ENCODE results near the gene FGFBP3. TPM values are rescaled to one million over a fixed set of nuclear protein-coding genes. Genes with fewer than 3 reads are reported as not detected.

FGFBP3 gene
- total and polyA plus RNA-seq, 2 of the 13 experiments (the other 11 are each of a cell fraction or from before 2014, with no cell fraction given) = 0.50 to 2.0 TPM

GRCh38 chr10:91923371-91924211, 14.3 kb upstream of the FGFBP3 start, which contains the start of gene BTAF1 (continued):
- TF ChIP-seq MTA1 (CRISPR knock-in tag; IDR thresholded peaks at IDR 0.05; ENCODE audit: borderline replicate concordance) (peak; percentile 88; the same call in 1 of the 2 replicates), KDM4B (CRISPR knock-in tag; IDR thresholded peaks at IDR 0.05) (no peak), ZNF879 (CRISPR knock-in tag; IDR thresholded peaks at IDR 0.05) (no peak), ZNF362 (CRISPR knock-in tag; IDR thresholded peaks at IDR 0.05; ENCODE audit: borderline replicate concordance) (0 out of 2 replicates have a peak, but pooled peaks have one; percentile 16), NFRKB (IDR thresholded peaks at IDR 0.05) (no peak), CBX1 (IDR thresholded peaks at IDR 0.05; ENCODE audit: low read depth) (peak; percentile 88), ZNF180 (CRISPR knock-in tag; IDR thresholded peaks at IDR 0.05; ENCODE audit: borderline replicate concordance, low read depth) (no peak), FLYWCH1 (CRISPR knock-in tag; IDR thresholded peaks at IDR 0.05) (no peak), NFKB2 (CRISPR knock-in tag; IDR thresholded peaks at IDR 0.05; ENCODE audit: borderline replicate concordance) (peak; percentile 77; the same call in 1 of the 2 replicates), ATF7-NPFF (CRISPR knock-in tag; IDR thresholded peaks at IDR 0.05; ENCODE audit: low read depth) (peak; percentile 86), CEBPG (CRISPR knock-in tag; IDR thresholded peaks at IDR 0.05) (peak; percentile 58; the same call in 1 of the 2 replicates), ZNF12 (CRISPR knock-in tag; IDR thresholded peaks at IDR 0.05) (peak; percentile 32; the same call in 1 of the 2 replicates), FOXO4 (CRISPR knock-in tag; conservative IDR thresholded peaks at IDR 0.05) (no peak), ZNF597 (CRISPR knock-in tag; IDR thresholded peaks at IDR 0.05) (no peak), ATF7 (IDR thresholded peaks at IDR 0.05) (no peak), ATF7 (CRISPR knock-in tag; IDR thresholded peaks at IDR 0.05) (peak; percentile 94; the same call in 1 of the 2 replicates), ZBTB49 (CRISPR knock-in tag; IDR thresholded peaks at IDR 0.05; ENCODE audit: borderline replicate concordance) (no peak), ZNF235 (CRISPR knock-in tag; IDR thresholded peaks at IDR 0.05; ENCODE audit: borderline replicate concordance) (0 out of 2 replicates have a peak, but pooled peaks have one; percentile 72), RFX3 (CRISPR knock-in tag; IDR thresholded peaks at IDR 0.05) (no peak), RBFOX2 (IDR thresholded peaks at IDR 0.05; ENCODE audit: low read depth, low read length) (peak; percentile 95), ZBTB25 (CRISPR knock-in tag; IDR thresholded peaks at IDR 0.05) (peak; percentile 85), ZNF441 (CRISPR knock-in tag; IDR thresholded peaks at IDR 0.05; ENCODE audit: borderline replicate concordance) (peak; percentile 67; the same call in 1 of the 2 replicates), ZSCAN29 (CRISPR knock-in tag; conservative IDR thresholded peaks at IDR 0.05) (peak; percentile 82)

Measured in HepG2 (cell line).